Ishikawa (cell line): ENCODE measurements around the gene PREX1.

Experiments
- CEBPB ChIP-seq: IDR thresholded peaks from 2 replicates; pipeline ENCODE4 v1.6.1; 2012
- CREB1 ChIP-seq: IDR thresholded peaks from 2 replicates; pipeline ENCODE4 v1.6.1; 2012; ENCODE audit warnings: low read depth
- EGR1 ChIP-seq: IDR thresholded peaks from 2 replicates; pipeline ENCODE4 v1.6.1; 2012
- EP300 ChIP-seq: IDR thresholded peaks from 2 replicates; pipeline ENCODE4 v1.6.1; 2012; ENCODE audit warnings: borderline replicate concordance
- FOXM1 ChIP-seq: IDR thresholded peaks from 2 replicates; pipeline ENCODE4 v1.6.1; 2012; ENCODE audit warnings: low read depth, borderline replicate concordance
- MAX ChIP-seq: IDR thresholded peaks from 2 replicates; pipeline ENCODE4 v1.6.1; 2012
- NFIC ChIP-seq: IDR thresholded peaks from 2 replicates; pipeline ENCODE4 v1.6.1; 2012
- RAD21 ChIP-seq: IDR thresholded peaks from 2 replicates; pipeline ENCODE4 v1.6.1; 2012; ENCODE audit warnings: low read depth
- TAF1 ChIP-seq: IDR thresholded peaks from 2 replicates; pipeline ENCODE4 v1.6.1; 2012; ENCODE audit warnings: low read depth, mild to moderate bottlenecking
- TCF12 ChIP-seq: IDR thresholded peaks from 2 replicates; pipeline ENCODE4 v1.6.1; 2012; ENCODE audit warnings: low read depth
- TEAD4 ChIP-seq: IDR thresholded peaks from 2 replicates; pipeline ENCODE4 v1.6.1; 2012
- USF1 ChIP-seq: IDR thresholded peaks from 2 replicates; pipeline ENCODE4 v1.6.1; 2012
- YY1 ChIP-seq: IDR thresholded peaks from 2 replicates; pipeline ENCODE4 v1.6.1; 2012; ENCODE audit warnings: low read depth
- ZBTB7A ChIP-seq: IDR thresholded peaks from 2 replicates; pipeline ENCODE4 v1.6.1; 2012; ENCODE audit warnings: low read depth
- TF ChIP-seq, protein P1 (sequence below): IDR thresholded peaks from 2 replicates; pipeline ENCODE4 v1.6.1; 2012; ENCODE audit warnings: low read depth, mild to moderate bottlenecking

The PREX1 gene

DNA sequence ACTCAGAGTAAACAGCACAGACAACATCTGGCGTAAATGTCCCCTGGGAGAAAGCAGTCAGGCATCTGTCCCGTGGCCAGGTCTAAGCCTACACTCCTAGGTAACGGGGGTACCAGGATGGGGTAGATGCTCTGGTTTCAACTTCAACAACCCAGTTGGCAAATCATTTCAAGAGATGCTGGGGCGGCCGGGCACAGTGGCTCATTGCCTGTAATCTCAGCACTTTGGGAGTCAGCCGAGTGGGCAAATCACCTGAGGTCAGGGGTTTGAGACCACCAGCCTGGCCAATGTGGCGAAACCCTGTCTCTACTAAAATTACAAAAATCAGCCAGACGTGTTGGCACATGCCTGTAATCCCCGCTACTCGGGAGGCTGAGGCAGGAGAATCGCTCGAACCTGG, 12.3 kb downstream of the PREX1 start:
- TF ChIP-seq EGR1 (no peak), CREB1 (no peak), NFIC (no peak), FOXM1 (no peak), YY1 (no peak), TAF1 (no peak), USF1 (no peak), ZBTB7A (no peak), RAD21 (no peak), TEAD4 (no peak), TCF12 (no peak), MAX (no peak), CEBPB (no peak)
- TF ChIP-seq, protein P1, sequence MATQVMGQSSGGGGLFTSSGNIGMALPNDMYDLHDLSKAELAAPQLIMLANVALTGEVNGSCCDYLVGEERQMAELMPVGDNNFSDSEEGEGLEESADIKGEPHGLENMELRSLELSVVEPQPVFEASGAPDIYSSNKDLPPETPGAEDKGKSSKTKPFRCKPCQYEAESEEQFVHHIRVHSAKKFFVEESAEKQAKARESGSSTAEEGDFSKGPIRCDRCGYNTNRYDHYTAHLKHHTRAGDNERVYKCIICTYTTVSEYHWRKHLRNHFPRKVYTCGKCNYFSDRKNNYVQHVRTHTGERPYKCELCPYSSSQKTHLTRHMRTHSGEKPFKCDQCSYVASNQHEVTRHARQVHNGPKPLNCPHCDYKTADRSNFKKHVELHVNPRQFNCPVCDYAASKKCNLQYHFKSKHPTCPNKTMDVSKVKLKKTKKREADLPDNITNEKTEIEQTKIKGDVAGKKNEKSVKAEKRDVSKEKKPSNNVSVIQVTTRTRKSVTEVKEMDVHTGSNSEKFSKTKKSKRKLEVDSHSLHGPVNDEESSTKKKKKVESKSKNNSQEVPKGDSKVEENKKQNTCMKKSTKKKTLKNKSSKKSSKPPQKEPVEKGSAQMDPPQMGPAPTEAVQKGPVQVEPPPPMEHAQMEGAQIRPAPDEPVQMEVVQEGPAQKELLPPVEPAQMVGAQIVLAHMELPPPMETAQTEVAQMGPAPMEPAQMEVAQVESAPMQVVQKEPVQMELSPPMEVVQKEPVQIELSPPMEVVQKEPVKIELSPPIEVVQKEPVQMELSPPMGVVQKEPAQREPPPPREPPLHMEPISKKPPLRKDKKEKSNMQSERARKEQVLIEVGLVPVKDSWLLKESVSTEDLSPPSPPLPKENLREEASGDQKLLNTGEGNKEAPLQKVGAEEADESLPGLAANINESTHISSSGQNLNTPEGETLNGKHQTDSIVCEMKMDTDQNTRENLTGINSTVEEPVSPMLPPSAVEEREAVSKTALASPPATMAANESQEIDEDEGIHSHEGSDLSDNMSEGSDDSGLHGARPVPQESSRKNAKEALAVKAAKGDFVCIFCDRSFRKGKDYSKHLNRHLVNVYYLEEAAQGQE: no peak

GRCh38 chr20:48814633-48815032, 13.2 kb downstream of the PREX1 start:
- TF ChIP-seq, protein P1: no peak
- no peak for TF ChIP-seq NFIC
- TF ChIP-seq EP300: no peak
- TF ChIP-seq TCF12: no peak
- TF ChIP-seq CREB1: no peak
- no peak for TF ChIP-seq FOXM1
- no peak for TF ChIP-seq CEBPB
- no peak for TF ChIP-seq MAX
- no peak for TF ChIP-seq RAD21
- no peak for TF ChIP-seq YY1

DNA sequence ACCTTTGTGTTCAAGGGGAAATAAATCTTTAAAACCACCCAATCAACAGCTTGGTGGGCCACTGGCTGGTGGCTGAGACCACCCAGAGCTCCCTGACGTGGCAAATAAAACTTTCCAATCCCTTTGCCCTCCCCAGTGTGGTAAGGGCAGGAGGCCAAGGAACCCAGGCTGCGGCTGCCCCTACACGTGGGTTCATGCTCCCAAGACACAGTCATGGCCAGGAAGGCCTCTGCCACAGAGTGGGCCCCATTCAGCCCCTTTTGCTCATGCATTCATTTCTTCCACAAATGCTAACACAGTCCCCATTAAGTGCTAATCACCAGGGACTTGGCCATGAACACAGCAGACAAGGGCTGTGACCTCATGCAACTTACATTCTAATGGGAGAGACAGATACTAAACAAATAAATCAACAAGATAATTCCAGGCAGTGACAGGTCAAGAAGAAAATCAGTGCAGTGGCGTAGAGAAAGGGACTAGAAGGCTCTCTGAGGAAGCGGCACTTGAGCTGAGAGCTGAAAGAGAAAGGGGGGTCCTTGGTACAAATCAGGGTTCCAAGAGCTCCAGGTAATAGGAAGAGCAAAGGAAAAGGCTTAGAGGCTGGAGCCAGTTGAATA, 13.8 kb downstream of the PREX1 start:
- no peak for TF ChIP-seq NFIC
- no peak for TF ChIP-seq RAD21
- no peak for TF ChIP-seq MAX
- no peak for TF ChIP-seq YY1
- no peak for TF ChIP-seq ZBTB7A
- no peak for TF ChIP-seq FOXM1
- TF ChIP-seq CEBPB: no peak

- TF ChIP-seq, protein P1: no peak
- TF ChIP-seq CEBPB: no peak
Measured at GRCh38 chr20:48813446-48813747, 14.4 kb downstream of the PREX1 start.

GRCh38 chr20:48812600-48813445, 15.0 kb downstream of the PREX1 start:
- TF ChIP-seq YY1 (no peak), USF1 (no peak), EGR1 (no peak), EP300 (no peak), TEAD4 (no peak), FOXM1 (no peak), NFIC (no peak), RAD21 (no peak)
